Adipocyte (in vitro differentiated cells): Measurements from ENCODE around the gene TPBGL.

ENCODE experiments used
- DNase-seq: peaks from one replicate; pipeline ENCODE4 v3.0.0-alpha.2; 2015; ENCODE audit warnings: low read depth
- H3K27me3 ChIP-seq: replicated peaks from 2 replicates; pipeline ENCODE4 v1.7.0; 2013; ENCODE audit warnings: mild to moderate bottlenecking, low read length, moderate library complexity; ENCODE audit not compliant: control insufficient read depth, insufficient read depth
- H3K36me3 ChIP-seq: 2 replicates; pipeline ENCODE4 v1.7.0; 2013; ENCODE audit warnings: low read length, mild to moderate bottlenecking, moderate library complexity; ENCODE audit not compliant: control insufficient read depth, insufficient read depth, severe bottlenecking
- H3K4me1 ChIP-seq: 2 replicates; pipeline ENCODE4 v1.7.0; 2013; ENCODE audit warnings: mild to moderate bottlenecking, low read length, moderate library complexity; ENCODE audit not compliant: control insufficient read depth, insufficient read depth
- H3K4me3 ChIP-seq: 2 replicates; pipeline ENCODE4 v1.7.0; 2013; ENCODE audit warnings: mild to moderate bottlenecking, low read length, moderate library complexity
- H3K9ac ChIP-seq: 2 replicates; pipeline ENCODE4 v1.7.0; 2013; ENCODE audit warnings: mild to moderate bottlenecking, low read length, moderate library complexity
- H3K9me3 ChIP-seq: 2 replicates; pipeline ENCODE4 v1.7.0; 2013; ENCODE audit warnings: mild to moderate bottlenecking, low read length, moderate library complexity; ENCODE audit not compliant: control insufficient read depth

TPBGL gene

DNA sequence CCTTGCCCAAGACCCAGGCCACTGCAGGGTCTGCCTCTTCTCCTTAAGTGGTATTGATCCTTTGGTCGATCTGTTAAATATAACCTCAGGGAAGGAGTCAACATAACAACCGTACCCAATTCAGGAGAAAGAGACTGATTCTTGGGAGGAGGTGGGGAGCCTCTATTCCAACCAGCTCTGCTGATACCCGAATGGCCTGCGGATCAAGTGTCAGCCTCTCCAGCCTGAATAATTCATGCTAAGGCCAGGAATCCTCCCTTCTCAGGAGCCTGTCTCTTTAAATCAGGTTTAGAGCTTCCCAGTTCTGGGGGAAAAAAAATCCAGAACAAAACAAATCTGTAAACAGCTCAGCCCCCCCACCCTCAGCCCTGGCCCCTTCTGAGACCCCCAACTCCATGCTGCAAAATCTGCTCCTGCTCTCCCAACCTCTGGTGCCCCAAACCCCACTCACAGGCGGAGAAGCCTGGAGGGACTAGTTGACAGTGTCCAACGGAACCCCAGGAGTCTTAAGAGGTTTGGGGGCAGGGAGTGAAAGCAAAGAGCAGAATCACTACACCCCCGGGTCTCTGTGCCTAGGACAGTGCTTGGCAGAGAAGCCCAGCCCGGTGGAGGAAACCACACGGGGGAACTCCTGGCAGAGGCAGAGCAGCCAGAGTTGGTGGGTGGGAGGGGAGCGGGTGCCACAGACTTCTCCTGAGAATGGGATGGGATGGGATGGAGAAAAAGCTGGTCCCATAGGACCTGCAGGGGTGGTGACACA, 863 bp upstream of the TPBGL start:
- no peaks in the 10 kb centered on the region for H3K36me3 ChIP-seq
- H3K9me3 ChIP-seq, result no peaks in the 10 kb centered on the region
- H3K27me3 ChIP-seq, result peaks cover 44% of the 10 kb centered on the region
- H3K4me3 ChIP-seq, result no peak overlapping the region
- H3K4me1 ChIP-seq, result no peaks in the 10 kb centered on the region
- no peak for DNase-seq
- H3K9ac ChIP-seq, result no peak overlapping the region

DNA sequence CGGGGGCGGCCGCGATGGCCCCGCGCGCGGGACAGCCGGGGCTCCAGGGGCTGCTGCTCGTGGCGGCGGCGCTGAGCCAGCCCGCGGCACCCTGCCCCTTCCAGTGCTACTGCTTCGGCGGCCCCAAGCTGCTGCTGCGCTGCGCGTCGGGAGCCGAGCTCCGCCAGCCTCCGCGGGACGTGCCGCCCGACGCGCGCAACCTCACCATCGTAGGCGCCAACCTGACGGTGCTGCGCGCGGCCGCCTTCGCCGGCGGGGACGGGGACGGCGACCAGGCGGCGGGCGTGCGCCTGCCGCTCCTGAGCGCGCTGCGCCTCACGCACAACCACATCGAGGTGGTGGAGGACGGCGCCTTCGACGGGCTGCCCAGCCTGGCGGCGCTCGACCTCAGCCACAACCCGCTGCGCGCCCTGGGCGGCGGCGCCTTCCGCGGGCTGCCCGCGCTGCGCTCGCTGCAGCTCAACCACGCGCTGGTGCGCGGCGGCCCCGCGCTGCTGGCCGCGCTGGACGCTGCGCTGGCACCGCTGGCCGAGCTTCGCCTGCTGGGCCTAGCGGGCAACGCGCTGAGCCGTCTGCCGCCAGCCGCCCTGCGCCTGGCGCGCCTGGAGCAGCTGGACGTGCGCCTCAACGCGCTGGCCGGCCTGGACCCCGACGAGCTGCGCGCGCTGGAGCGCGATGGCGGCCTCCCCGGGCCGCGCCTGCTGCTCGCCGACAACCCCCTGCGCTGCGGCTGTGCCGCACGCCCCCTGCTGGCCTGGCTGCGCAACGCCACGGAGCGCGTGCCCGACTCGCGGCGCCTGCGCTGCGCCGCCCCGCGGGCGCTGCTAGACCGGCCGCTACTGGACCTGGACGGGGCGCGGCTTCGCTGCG, 697 bp downstream of the TPBGL start:
- DNase-seq, result peak; percentile 94
- Histone ChIP-seq H3K36me3 (no peaks in the 10 kb centered on the region), H3K27me3 (peaks cover 54% of the 10 kb centered on the region)

DNA sequence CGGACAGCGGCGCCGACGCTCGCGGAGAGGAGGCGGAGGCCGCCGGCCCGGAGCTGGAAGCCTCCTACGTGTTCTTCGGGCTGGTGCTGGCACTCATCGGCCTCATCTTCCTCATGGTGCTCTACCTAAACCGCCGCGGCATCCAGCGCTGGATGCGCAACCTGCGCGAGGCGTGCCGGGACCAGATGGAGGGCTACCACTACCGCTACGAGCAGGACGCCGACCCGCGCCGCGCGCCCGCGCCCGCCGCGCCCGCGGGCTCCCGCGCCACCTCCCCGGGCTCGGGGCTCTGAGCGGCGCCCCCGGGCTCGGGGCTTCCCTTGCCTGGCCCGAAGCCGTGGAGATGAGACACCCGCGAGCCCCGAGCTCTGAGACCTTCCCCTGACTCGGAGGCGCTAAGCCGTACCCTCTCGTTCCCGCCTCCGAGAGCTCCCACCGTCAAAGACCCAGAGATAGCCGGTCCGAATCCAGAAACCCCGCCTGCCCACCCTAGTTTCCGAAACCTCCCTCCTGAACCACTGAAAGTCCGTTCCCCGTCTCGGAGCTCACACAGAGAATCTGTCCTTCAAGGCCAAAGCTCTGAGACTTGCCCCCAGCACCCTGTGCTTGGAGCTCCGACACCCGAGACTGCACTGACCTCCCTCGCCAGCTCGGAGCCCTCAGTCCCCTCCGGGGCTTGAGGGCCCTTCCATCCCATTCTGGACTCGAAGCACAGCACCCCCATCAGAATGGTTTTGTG, 1.5 kb downstream of the TPBGL start:
- DNase-seq, result no peak
- H3K9me3 ChIP-seq, result no peaks in the 10 kb centered on the region
- H3K27me3 ChIP-seq, result peaks cover 61% of the 10 kb centered on the region
- no peaks in the 10 kb centered on the region for H3K36me3 ChIP-seq
- H3K4me3 ChIP-seq, result peak overlapping the region; percentile 78
- H3K4me1 ChIP-seq, result no peaks in the 10 kb centered on the region
- peak overlapping the region; percentile 39 for H3K9ac ChIP-seq

More for the DNA sequence above, 697 bp downstream of the TPBGL start:
- Histone ChIP-seq H3K4me1 (no peaks in the 10 kb centered on the region), H3K4me3 (peak overlapping the region; percentile 78), H3K9ac (peak overlapping the region; percentile 39), H3K9me3 (no peaks in the 10 kb centered on the region)

DNA sequence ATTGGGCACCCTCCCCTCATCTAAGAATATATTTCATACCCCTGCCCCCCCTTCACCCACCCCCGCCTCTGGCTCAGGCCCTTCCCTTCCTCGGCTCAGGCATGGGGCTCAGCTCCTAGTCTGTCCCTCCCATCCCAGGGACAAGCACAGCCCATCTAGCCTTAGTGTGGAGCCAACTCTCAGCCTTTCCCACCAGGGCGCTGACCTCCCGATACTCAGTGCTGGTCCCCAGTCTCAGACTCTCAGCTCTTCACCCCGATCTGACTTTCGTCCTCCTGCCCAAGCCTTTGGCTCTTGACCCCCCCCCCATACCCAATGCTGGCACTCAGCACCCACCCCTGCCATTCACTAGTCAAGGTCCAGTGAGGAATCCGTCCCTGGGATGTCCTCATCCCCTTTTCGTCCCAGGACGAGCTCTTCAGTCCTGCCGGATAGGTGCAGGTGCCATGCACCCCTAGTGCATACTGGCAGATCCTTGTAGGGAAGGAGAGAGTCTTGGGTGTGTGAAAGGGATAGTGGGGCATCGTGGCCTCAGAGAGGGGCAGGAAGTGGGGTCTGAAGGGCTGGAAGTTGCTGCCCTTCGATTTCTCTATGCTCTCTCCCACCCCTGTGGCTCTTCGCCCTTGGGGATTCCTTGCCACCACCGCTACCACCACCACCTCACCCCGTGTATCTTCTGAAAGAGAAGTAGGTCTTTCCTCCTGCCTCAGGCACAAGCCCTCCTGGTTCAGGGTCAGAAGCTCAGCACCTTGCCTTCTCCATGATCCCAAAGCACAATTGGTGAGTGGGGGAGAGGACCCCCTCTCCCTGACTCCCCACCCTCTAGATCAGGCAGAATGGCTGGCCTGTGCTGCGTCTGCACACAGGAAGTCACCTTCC, 2.4 kb downstream of the TPBGL start:
- DNase-seq, result no peak
- Histone ChIP-seq H3K36me3 (no peaks in the 10 kb centered on the region), H3K4me3 (no peak overlapping the region), H3K4me1 (no peaks in the 10 kb centered on the region), H3K27me3 (peaks cover 64% of the 10 kb centered on the region), H3K9ac (no peak overlapping the region), H3K9me3 (no peaks in the 10 kb centered on the region)

DNA sequence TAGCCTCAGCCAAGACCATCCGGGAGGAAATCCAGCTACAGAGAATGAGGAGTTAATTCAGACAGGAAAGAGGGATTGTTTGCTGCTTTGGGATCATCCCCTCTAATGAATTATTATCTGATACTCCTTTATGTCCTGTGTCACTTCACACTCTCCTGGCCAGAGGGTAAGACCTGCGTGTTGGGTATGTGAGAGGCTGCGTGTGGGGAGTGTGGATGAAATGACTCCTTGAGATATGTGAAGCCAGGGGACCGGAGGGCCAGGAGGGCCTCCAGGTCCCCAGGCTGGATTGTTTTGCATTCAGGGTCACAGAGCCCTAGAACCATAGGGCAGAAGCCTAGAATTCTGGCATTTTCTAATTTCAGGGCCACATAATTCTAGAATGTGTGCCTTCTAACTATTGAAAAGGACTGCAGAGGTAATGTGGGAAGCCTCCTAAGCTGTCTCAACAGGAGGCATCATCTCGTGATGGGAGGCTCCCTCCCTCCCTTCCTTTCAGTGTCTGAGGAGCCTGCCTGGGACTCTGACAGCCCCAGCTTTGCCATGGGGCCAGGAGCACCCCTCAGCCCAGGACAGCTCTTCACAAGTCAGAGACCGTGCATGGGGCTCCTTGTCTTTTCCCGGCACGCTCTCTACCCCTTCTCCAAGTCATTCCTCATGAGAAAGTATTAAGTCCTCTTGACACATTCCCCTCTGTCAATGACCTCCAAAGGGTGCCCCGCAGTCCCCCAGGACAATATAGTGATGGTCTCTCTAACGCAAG, 3.7 kb downstream of the TPBGL start:
- Histone ChIP-seq H3K36me3 (no peaks in the 10 kb centered on the region), H3K27me3 (peaks cover 55% of the 10 kb centered on the region), H3K4me3 (no peak overlapping the region), H3K9ac (no peak overlapping the region), H3K4me1 (peaks cover 3% of the 10 kb centered on the region), H3K9me3 (no peaks in the 10 kb centered on the region)
- DNase-seq, result no peak

DNA sequence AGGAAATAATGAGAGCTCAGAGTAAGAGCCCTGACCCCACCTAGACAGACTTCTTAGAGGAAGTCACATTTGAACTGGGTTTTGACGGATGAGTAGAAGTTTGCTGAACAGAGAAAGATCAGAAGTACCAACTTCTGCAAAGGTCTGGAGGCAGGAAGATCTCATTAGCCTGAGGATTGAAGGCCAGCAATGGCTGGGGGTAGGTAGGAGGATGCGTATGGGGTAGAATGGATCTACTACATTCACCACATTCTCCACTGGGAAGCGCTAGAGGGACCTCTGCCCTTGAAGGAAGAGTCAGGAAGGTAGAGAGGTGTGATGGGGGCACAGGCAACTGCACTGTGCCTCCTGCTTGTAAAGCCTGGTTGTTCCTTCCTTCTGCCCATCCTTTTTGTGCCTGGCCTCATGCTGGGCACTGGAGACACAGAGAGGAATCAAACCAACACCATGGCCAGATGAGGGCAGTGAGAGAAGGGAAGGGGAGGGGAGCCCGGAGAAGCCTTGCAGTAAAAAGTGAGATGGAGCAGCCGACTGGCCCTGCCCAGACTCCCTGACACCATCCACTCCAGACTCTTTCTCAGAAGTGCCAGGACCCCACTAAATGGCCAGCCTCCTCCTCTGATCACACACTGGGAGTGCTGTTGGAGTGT, 4.9 kb downstream of the TPBGL start:
- Histone ChIP-seq H3K9ac (no peak overlapping the region), H3K36me3 (no peaks in the 10 kb centered on the region), H3K9me3 (no peaks in the 10 kb centered on the region), H3K4me3 (no peak overlapping the region), H3K4me1 (peaks cover 3% of the 10 kb centered on the region), H3K27me3 (peaks cover 60% of the 10 kb centered on the region)
- no peak for DNase-seq

DNA sequence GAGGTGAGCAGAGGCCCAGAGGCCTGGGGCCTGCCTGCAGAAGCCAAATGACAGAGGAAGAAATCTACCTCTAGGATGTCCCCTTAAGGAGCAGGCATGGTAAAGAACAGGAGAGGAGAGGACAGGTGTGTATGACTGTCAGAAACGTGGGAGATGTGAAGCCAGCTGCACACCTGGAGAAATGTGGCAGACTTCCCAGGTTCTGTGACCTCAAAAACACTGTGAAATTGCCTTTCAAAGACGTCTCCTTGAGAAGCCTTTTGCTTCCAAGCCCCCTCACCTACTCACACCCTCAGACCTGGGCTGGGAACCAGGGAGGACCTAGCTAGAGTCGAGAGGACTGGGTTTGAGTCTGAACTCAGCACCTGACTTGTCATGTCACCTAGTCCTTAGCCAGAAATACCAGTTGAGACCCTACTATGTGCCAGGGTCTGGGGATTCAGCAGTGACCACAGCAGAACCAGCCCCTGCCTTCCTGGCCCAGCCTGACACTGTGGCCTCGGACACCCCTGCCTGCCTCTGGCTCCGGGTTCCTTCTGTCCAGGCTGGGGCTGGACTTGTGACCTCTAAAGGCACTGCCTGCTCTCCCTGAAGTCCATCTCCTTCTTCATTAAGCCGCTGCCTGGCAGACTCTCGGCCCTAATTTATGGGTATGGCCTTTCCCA, 5.6 kb downstream of the TPBGL start:
- Histone ChIP-seq H3K9me3 (no peaks in the 10 kb centered on the region), H3K4me3 (no peak overlapping the region), H3K36me3 (no peaks in the 10 kb centered on the region), H3K4me1 (peaks cover 3% of the 10 kb centered on the region), H3K9ac (no peak overlapping the region), H3K27me3 (peaks cover 63% of the 10 kb centered on the region)
- no peak for DNase-seq

DNA sequence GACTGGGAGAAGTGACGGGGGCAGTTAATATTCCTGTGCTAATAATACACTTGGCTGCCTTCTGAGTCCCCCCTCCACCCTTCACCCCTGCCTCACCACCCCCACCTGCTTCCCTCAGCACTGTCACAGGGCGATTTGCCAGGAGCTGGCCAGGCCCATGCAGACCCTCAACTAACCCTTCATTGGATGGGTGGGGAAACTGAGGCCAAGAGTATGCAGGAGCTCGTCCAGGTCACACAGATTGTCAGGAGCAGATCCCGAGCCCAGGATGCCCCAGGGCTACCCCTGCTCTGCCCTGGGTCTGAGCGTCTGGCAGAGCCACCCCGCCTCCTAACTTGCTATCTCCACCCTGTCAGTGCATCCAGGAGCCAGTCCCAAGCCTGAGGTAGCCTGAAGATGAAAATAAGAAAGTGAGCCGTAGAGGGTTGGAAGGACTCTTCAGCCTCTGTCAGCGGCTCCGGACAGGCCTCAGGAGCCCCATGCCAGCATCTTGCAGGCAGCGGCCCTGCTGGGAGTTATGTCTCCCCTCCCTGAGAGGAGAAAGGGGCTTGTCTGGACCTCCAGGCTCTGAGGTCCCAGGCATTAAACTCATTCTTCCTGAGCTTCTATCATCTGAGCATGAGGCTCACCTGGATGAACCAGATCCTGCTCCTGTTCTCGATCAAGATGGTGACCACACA, 6.2 kb downstream of the TPBGL start:
- Histone ChIP-seq H3K9ac (no peak overlapping the region), H3K4me1 (peaks cover 3% of the 10 kb centered on the region), H3K4me3 (no peak overlapping the region), H3K36me3 (no peaks in the 10 kb centered on the region), H3K9me3 (peaks cover under 1% of the 10 kb centered on the region), H3K27me3 (peaks cover 69% of the 10 kb centered on the region)
- no peak for DNase-seq

DNA sequence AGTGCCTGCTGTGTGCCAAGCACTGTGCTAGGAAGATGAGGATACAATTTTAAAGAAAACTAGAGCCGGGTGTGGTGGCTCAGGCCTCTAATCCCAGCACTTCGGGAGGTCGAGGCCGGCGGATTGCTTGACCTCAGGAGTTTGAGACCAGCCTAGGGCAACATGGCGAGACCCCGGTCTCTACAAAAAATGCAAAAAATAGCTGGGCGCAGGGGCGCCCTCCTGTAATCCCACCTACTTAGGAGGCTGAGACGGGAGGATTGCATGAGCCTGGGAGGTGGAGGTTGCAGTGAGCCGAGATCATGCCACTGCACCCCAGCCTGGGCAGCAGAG, 8.3 kb downstream of the TPBGL start:
- peaks cover 62% of the 10 kb centered on the region for H3K27me3 ChIP-seq
- H3K4me3 ChIP-seq, result no peak overlapping the region
- DNase-seq, result no peak
- H3K9ac ChIP-seq, result no peak overlapping the region
- peaks cover 3% of the 10 kb centered on the region for H3K4me1 ChIP-seq
- peaks cover 18% of the 10 kb centered on the region for H3K9me3 ChIP-seq
- H3K36me3 ChIP-seq, result no peaks in the 10 kb centered on the region
